H1 (cell line): ENCODE results near the gene ATP2A3.

ENCODE experiments used
- EZH2 ChIP-seq: fragments of 200-600 bp; sonication (generic); IDR thresholded peaks from 2 replicates; pipeline ENCODE4 v1.7.1; 2012; ENCODE audit warnings: low read depth, mild to moderate bottlenecking, moderate library complexity, low read length, inconsistent platforms; ENCODE audit not compliant: severe bottlenecking
- POLR2A ChIP-seq, 2 experiments: IDR thresholded peaks; 1 replicate in 1 of 2; 2 replicates in 1 of 2; pipeline ENCODE4 v1.6.1; 2011; ENCODE audit warnings: low read depth in 2 of 2, low read length in 2 of 2, mild to moderate bottlenecking in 2 of 2; ENCODE audit errors: control extremely low read depth in 1 of 2
- RFX5 ChIP-seq: IDR thresholded peaks from 2 replicates; pipeline ENCODE4 v1.6.1; 2011; ENCODE audit warnings: low read depth, low read length, improper control_type of control experiment, borderline replicate concordance

- no peak for TF ChIP-seq RFX5
- TF ChIP-seq POLR2A (IDR thresholded peaks at IDR 0.05; ENCODE audit: control extremely low read depth in 1 of 2, low read depth in 2 of 2, low read length in 2 of 2): no peak
- no peak for TF ChIP-seq EZH2
These were observed 41.5 kb downstream of the ATP2A3 start for GRCh38 chr17:3922765-3923164.
